A673 (cell line): Measurements from ENCODE around the gene AP4E1. TPM values are rescaled to one million over a fixed set of nuclear protein-coding genes. Genes with fewer than 3 reads are reported as not detected.

Source experiments
- BruUV-seq: library from RNA; stranded (reverse); fragments of 400-500 nt; replicated peaks from 2 replicates; lab custom pipeline; 2021; lab: Mats Ljungman, UMichigan
- CTCF ChIA-PET: fragments of 300-600 bp; sonication (Branson Sonifier 250); formaldehyde crosslinking; loops from one replicate; lab custom pipeline; 2022; ENCODE audit warnings: antibody characterized with exemption; lab: Charles Lee
- POLR2A ChIA-PET: fragments of 300-600 bp; sonication (Branson Sonifier 250); formaldehyde crosslinking; loops from one replicate; lab custom pipeline; 2022; ENCODE audit warnings: antibody characterized with exemption; ENCODE audit not compliant: low non-redundant PET; lab: Charles Lee
- DNase-seq: peaks from one replicate; pipeline ENCODE4 v3.0.0-alpha.2; 2015; ENCODE audit warnings: low spot score
- H3K27ac ChIP-seq: fragments of 200-600 bp; sonication (generic); 2 replicates; pipeline ENCODE4 v1.5.1; 2016; ENCODE audit warnings: mixed run types, low read depth, mild to moderate bottlenecking, mixed read lengths, antibody characterized with exemption, low read length; ENCODE audit not compliant: poor library complexity, severe bottlenecking
- H3K27me3 ChIP-seq: fragments of 200-600 bp; sonication (generic); replicated peaks from 2 replicates; pipeline ENCODE4 v1.6.1; 2017; ENCODE audit warnings: mixed run types, low read depth, mild to moderate bottlenecking, mixed read lengths, antibody characterized with exemption, low read length; ENCODE audit not compliant: insufficient read depth, poor library complexity
- H3K36me3 ChIP-seq: fragments of 200-600 bp; sonication (generic); 2 replicates; pipeline ENCODE4 v1.6.1; 2016; ENCODE audit warnings: mixed run types, mild to moderate bottlenecking, mixed read lengths, antibody characterized with exemption, low read length; ENCODE audit not compliant: insufficient read depth, poor library complexity, severe bottlenecking
- H3K4me1 ChIP-seq: fragments of 200-600 bp; sonication (generic); 2 replicates; pipeline ENCODE4 v1.6.1; 2017; ENCODE audit warnings: mixed run types, mild to moderate bottlenecking, mixed read lengths, antibody characterized with exemption, low read length; ENCODE audit not compliant: insufficient read depth, poor library complexity, severe bottlenecking
- H3K4me3 ChIP-seq: fragments of 200-600 bp; sonication (generic); 2 replicates; pipeline ENCODE4 v1.5.1; 2016; ENCODE audit warnings: low read depth, mixed run types, mild to moderate bottlenecking, mixed read lengths, low read length; ENCODE audit not compliant: poor library complexity, severe bottlenecking
- H3K9me3 ChIP-seq: fragments of 200-600 bp; sonication (generic); 2 replicates; pipeline ENCODE4 v1.6.1; 2016; ENCODE audit warnings: mixed run types, low read depth, mild to moderate bottlenecking, mixed read lengths, antibody characterized with exemption, low read length; ENCODE audit not compliant: poor library complexity, severe bottlenecking
- EZH2 ChIP-seq: fragments of 200-600 bp; sonication (generic); IDR thresholded peaks from 2 replicates; pipeline ENCODE4 v1.6.1; 2017; ENCODE audit warnings: borderline replicate concordance, low read depth, mild to moderate bottlenecking, mixed read lengths, antibody characterized with exemption, low read length; ENCODE audit not compliant: poor library complexity, severe bottlenecking
- intact Hi-C: fragments of 100-400 bp; cut with micrococcal nuclease; formaldehyde crosslinking; loops from one replicate; pipeline ENCODE4 v1.10.0; 2022; ENCODE audit not compliant: unreplicated experiment
- total RNA-seq: library from RNA; stranded (reverse); gene quantifications from 2 replicates; pipeline ENCODE4 v1.2.3, GENCODE V29; 2021
- TF ChIP-seq, protein P1 (sequence below): fragments of 300-800, 200-600 bp; sonication (generic); conservative IDR thresholded peaks from 2 replicates; pipeline ENCODE4 v1.5.1; 2017; ENCODE audit warnings: low read depth, mild to moderate bottlenecking, antibody characterized with exemption, low read length, moderate library complexity, mixed read lengths

The AP4E1 gene
- total RNA-seq, 1 experiment from 2014 or later = 13.9 TPM

DNA sequence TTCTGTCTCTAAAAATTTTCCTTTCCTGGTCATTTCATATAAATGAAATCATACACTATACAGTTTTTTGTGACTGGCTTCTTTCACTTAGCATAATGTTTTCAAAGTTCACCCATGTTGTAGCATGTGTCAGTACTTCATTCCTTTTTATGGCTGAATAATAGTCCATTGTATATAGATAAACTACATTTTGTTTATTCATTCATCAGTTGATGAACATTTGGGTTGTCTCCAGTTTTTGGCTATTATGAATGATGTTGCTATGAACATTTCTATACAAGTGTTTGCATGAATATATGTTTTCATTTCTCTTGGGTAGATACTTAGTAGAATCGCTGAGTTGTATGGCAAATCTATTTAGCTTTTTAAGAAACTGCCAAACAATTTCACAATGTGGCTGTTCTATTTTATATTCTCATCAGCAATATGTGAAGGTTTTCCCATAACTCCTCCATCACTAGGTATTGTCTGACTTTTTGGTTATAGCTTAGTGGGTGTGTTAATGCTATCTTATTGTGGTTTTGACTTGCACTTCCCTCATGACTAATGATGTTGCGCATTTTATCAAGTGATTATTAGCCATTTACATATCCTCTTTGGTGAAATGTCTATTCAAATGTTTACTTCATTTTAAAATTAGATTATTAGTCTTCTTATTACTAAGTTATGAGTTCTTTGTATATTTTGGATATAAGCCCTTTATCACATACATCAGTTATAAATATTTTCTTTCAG is 21.7 kb upstream of the AP4E1 start:
- POLR2A ChIA-PET = no interaction called here

DNA sequence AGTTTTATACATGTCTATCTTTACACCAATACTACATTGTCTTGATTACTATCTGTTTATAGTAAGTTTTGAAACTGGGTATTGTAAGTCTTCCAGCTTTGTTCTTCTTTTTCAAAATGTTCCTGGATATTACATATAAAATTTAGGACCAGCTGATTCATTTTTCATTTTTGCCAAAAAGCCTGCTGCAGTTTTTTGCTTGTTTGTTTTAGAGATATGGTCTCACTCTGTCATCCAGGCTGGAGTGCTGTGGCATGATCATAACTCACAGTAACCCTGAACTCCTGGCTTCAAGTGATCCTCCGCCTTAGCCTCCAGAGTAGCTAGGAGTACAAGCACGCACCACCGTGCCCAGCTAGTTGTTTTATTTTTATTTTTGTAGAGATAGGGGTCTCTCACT is 20.4 kb upstream of the AP4E1 start:
- H3K27ac ChIP-seq = no peak overlapping the region
- peaks cover 13% of the 10 kb centered on the region for H3K9me3 ChIP-seq
- no peaks in the 10 kb centered on the region for H3K27me3 ChIP-seq
- ChIA-PET CTCF (no interaction called here), POLR2A (no interaction called here)
- no peaks in the 10 kb centered on the region for H3K4me1 ChIP-seq
- no peak for TF ChIP-seq EZH2
- TF ChIP-seq, protein P1, sequence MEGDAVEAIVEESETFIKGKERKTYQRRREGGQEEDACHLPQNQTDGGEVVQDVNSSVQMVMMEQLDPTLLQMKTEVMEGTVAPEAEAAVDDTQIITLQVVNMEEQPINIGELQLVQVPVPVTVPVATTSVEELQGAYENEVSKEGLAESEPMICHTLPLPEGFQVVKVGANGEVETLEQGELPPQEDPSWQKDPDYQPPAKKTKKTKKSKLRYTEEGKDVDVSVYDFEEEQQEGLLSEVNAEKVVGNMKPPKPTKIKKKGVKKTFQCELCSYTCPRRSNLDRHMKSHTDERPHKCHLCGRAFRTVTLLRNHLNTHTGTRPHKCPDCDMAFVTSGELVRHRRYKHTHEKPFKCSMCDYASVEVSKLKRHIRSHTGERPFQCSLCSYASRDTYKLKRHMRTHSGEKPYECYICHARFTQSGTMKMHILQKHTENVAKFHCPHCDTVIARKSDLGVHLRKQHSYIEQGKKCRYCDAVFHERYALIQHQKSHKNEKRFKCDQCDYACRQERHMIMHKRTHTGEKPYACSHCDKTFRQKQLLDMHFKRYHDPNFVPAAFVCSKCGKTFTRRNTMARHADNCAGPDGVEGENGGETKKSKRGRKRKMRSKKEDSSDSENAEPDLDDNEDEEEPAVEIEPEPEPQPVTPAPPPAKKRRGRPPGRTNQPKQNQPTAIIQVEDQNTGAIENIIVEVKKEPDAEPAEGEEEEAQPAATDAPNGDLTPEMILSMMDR = no peak
- DNase-seq = no peak
- H3K4me3 ChIP-seq = no peak overlapping the region
- intact Hi-C loops = no loop called here
- no TSS peak for BruUV-seq
- H3K36me3 ChIP-seq = no peaks in the 10 kb centered on the region

More for the DNA sequence above, 21.7 kb upstream of the AP4E1 start:
- intact Hi-C loops = no loop called here
- BruUV-seq = no TSS peak
- no peak for DNase-seq
- H3K36me3 ChIP-seq = no peaks in the 10 kb centered on the region
- CTCF ChIA-PET = no interaction called here
- peaks cover 12% of the 10 kb centered on the region for H3K9me3 ChIP-seq
- H3K27me3 ChIP-seq = no peaks in the 10 kb centered on the region
- TF ChIP-seq, protein P1 = no peak
- no peak for TF ChIP-seq EZH2
- no peaks in the 10 kb centered on the region for H3K4me1 ChIP-seq
- H3K4me3 ChIP-seq = no peak overlapping the region
- H3K27ac ChIP-seq = no peak overlapping the region

DNA sequence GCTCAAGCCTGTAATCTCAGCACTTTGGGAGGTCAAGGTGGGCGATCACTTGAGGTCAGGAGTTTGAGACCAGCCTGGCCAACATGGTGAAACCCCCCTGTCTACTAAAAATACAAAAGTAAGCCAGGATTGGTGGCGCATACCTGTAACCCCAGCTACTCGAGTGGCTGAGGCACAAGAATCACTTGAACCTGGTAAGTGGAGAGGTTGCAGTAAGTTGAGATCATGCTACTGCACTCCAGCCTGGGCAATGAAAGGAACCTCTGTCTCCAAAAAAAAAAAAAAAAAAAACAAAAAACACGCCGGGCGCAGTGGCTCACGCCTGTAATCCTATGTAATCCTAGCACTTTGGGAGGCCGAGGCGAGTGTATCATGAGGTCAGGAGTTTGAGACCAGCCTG is 18.9 kb upstream of the AP4E1 start:
- H3K27ac ChIP-seq = no peak overlapping the region
- no peaks in the 10 kb centered on the region for H3K4me1 ChIP-seq
- H3K4me3 ChIP-seq = no peak overlapping the region
- no TSS peak for BruUV-seq
- no peaks in the 10 kb centered on the region for H3K27me3 ChIP-seq
- intact Hi-C loops = no loop called here
- peaks cover 13% of the 10 kb centered on the region for H3K9me3 ChIP-seq
- DNase-seq = no peak
- ChIA-PET CTCF (interaction anchor here (0.6 kb wide), 1 partner anchor 416 kb away, joined by 3 read pairs; no protein-coding TSS in a partner anchor), POLR2A (no interaction called here)
- no peak for TF ChIP-seq EZH2
- TF ChIP-seq, protein P1 = no peak
- no peaks in the 10 kb centered on the region for H3K36me3 ChIP-seq
